Spleen (tissue), 11 donors: Measurements from ENCODE around the gene DPPA2. TPM values are rescaled to one million over a fixed set of nuclear protein-coding genes. Genes with fewer than 3 reads are reported as not detected.

Experiments
- DNase-seq: peaks from one replicate; pipeline ENCODE4 v3.0.0-alpha.2; 2020
- H3K27ac ChIP-seq, 8 donors: fragments of 200-600 bp; sonication (generic) in 7 of 8; 1 replicate in 4 of 8; 2 replicates in 4 of 8; pipeline versions ENCODE4 v1.5.0 to v1.8.0; 2016 to 2021; ENCODE audit warnings: inconsistent platforms in 4 of 8, mild to moderate bottlenecking in 4 of 8, moderate library complexity in 1 of 8
- H3K27me3 ChIP-seq, 7 donors: fragments of 200-600 bp; sonication (generic) in 6 of 7; replicated peaks in 1 of 7; 1 replicate in 4 of 7; 2 replicates in 3 of 7; pipeline versions ENCODE4 v1.5.0 to v1.8.0; 2016 to 2021; ENCODE audit warnings: inconsistent platforms in 3 of 7, mild to moderate bottlenecking in 1 of 7
- H3K36me3 ChIP-seq, 6 donors: fragments of 200-600 bp; sonication (generic) in 5 of 6; 1 replicate in 4 of 6; 2 replicates in 2 of 6; pipeline versions ENCODE4 v1.5.0 to v1.8.0; 2016 to 2021; ENCODE audit warnings: inconsistent platforms in 2 of 6
- H3K4me1 ChIP-seq, 6 donors: fragments of 200-600 bp; sonication (generic) in 5 of 6; 1 replicate in 3 of 6; 2 replicates in 3 of 6; pipeline versions ENCODE4 v1.5.0 to v1.8.0; 2016 to 2021; ENCODE audit warnings: inconsistent platforms in 3 of 6
- H3K4me3 ChIP-seq, 8 donors: fragments of 200-600 bp; sonication (generic) in 7 of 8; 1 replicate in 4 of 8; 2 replicates in 4 of 8; pipeline versions ENCODE4 v1.5.0 to v1.8.0; 2016 to 2021; ENCODE audit warnings: inconsistent platforms in 4 of 8, mild to moderate bottlenecking in 4 of 8, moderate library complexity in 2 of 8
- H3K9me3 ChIP-seq, 8 donors: fragments of 200-600 bp; sonication (generic) in 7 of 8; 1 replicate in 4 of 8; 2 replicates in 4 of 8; pipeline versions ENCODE4 v1.5.0 to v1.8.0; 2016 to 2021; ENCODE audit warnings: inconsistent platforms in 4 of 8
- POLR2A ChIP-seq, 3 donors: fragments of 450-650 bp; IDR thresholded peaks; one replicate each; pipeline ENCODE4 v1.5.1; 2017; ENCODE audit warnings: antibody characterized with exemption in 3 of 3, mild to moderate bottlenecking in 1 of 3
- POLR2AphosphoS5 ChIP-seq, 3 donors: sonication (generic); formaldehyde crosslinking; IDR thresholded peaks; one replicate each; pipeline ENCODE4 v1.5.1; 2017; ENCODE audit warnings: antibody characterized with exemption in 3 of 3
- WGBS, 5 donors: extraction: QIAGEN DNeasy Blood & Tissue Kit in 3 of 5; methylation state at CpG; one replicate each; pipeline versions ENCODE4 v1.1.5 to v1.1.7; 2013 to 2018; 5-methylcytosine and 5-hydroxymethylcytosine counted together
- intact Hi-C: fragments of 100-400 bp; cut with DNase I; formaldehyde crosslinking; loops from one replicate; pipeline ENCODE4 v1.15.0; 2023; ENCODE audit warnings: low total_unique reads
- polyA plus RNA-seq, 3 donors: library from polyadenylated mRNA; stranded (reverse); fragments of 200-250 nt; gene quantifications; one replicate each; pipeline ENCODE4 v1.2.1, GENCODE V29; 2013
- total RNA-seq, 7 donors: library from RNA; depleted of rRNA in 3 of 7; stranded (reverse); fragments of >200 nt in 3 of 7; fragmentation: NEBNext Ultra II Directional in 4 of 7; extraction: Animal tissue kit (Norgen Biotek cat#: 25700) in 4 of 7; gene quantifications; one replicate each; pipeline versions ENCODE4 v1.1.0 to v1.2.1, GENCODE V29; 2016 to 2021
- TF ChIP-seq, protein P1 (sequence below), 11 experiments: fragments of 200-600 bp in 7 of 11; fragments of 450-650 bp in 4 of 11; sonication (generic) in 4 of 11; IDR thresholded peaks in 8 of 11; conservative IDR thresholded peaks in 3 of 11; 1 replicate in 7 of 11; 2 replicates in 4 of 11; pipeline versions ENCODE4 v1.4.0 to v1.8.0; 2016 to 2021; ENCODE audit warnings: antibody characterized with exemption in 11 of 11, inconsistent platforms in 4 of 11, mild to moderate bottlenecking in 1 of 11
- donor health status: healthy with polysubstance abuse.
- donor health status: DM: no; HTN: no; CAD: no; lungs with moderate emphysema.
- donor health status: DM: no; HTN: no; CAD: no.
- donor health status: Bipolar disorder and iron deficiency.
- donor health status: healthy.
- donor health status: DM: no; HTN: no; CAD: no.
- donor health status: DM: yes; HTN: yes; CAD: no.

The DPPA2 gene
- total and polyA plus RNA-seq, 10 donors, result not detected

DNA sequence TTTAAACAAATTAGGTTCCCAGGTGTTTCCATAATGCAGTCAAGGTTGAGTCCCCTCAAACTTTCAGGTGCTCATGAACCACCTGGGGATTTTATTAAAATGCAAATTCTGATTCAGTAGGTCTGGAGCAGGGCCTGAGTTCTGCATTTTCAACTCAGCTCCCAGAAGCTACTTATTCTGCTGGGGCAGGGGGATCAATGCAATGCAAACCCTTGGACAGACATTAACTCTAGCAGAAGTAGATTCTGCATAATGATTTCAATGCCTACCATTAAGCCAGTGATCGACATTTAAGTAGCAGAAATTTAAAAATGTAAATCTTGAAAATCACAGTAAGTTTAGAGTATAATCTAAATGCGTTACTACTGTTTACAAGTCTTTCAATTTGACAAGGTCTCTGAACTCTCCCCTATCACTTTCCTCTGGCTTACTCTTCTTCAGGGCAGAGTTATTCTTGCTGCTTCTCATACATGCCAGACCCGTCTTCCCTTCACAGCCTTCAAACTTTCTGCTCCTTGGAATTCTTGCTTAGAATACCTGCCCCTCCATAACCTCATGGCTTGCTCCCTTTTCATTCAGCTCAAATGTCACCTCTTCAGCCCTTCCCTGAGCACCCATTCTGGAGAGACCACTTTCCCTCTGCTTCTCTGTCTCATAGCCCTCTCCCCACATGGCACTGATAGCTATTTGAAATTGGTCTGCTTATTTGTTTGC is 40.3 kb upstream of the DPPA2 start:
- DNase-seq, result no peak
- no peak overlapping the region for H3K27ac ChIP-seq
- H3K9me3 ChIP-seq, result no peaks in the 10 kb centered on the region
- WGBS, 5 donors, result 74 to 90% (median 80%) methylated on average over 3 of the region's 3 CpGs
- H3K27me3 ChIP-seq, result no peaks in the 10 kb centered on the region
- H3K36me3 ChIP-seq, result no peaks in the 10 kb centered on the region
- intact Hi-C loops, result no loop called here
- TF ChIP-seq POLR2AphosphoS5 (IDR thresholded peaks at IDR 0.05) (no peak), POLR2A (IDR thresholded peaks at IDR 0.05) (no peak)
- TF ChIP-seq, protein P1, sequence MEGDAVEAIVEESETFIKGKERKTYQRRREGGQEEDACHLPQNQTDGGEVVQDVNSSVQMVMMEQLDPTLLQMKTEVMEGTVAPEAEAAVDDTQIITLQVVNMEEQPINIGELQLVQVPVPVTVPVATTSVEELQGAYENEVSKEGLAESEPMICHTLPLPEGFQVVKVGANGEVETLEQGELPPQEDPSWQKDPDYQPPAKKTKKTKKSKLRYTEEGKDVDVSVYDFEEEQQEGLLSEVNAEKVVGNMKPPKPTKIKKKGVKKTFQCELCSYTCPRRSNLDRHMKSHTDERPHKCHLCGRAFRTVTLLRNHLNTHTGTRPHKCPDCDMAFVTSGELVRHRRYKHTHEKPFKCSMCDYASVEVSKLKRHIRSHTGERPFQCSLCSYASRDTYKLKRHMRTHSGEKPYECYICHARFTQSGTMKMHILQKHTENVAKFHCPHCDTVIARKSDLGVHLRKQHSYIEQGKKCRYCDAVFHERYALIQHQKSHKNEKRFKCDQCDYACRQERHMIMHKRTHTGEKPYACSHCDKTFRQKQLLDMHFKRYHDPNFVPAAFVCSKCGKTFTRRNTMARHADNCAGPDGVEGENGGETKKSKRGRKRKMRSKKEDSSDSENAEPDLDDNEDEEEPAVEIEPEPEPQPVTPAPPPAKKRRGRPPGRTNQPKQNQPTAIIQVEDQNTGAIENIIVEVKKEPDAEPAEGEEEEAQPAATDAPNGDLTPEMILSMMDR (IDR thresholded peaks at IDR 0.05 in 8 of 11, conservative IDR thresholded peaks at IDR 0.05 in 3 of 11), result no peak
- H3K4me3 ChIP-seq, result no peak overlapping the region
- no peaks in the 10 kb centered on the region for H3K4me1 ChIP-seq

DNA sequence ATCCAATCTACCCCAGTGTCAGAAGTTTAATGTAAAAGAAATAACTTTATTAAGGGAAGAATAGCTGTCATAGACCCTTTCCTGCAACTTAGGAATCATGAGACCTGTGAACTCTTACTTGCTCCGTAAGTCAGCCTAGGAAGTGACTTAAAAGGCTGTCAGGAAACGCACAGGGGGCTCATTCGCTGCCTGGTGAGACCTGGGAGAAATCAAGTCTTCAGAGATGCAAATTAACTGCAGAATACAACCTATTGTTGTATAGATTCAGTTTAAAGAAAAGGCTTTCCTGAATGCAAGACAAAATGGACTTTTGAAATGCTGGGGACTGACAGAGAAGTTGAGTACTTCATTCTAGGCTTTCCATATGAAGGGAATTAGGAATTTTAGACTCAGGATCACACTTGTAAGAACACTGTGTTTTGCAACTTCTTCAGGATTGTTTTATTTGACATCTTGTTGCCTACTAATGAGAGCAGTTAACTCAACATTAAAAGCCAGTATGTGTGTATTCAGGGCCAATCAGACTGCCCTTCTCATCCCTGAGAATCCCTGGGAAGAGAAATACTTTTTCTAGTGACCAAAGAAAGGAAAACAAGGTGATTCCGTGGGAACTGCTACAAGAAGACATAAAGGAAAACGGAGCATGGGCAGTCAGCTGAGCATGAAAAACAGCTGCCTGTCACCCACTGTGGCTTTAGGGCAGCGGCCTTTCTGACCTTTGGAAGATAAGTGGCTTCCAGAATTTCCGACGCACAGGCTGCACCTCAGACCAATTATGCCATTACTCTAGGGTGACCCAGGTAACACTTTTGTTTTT is 39.5 kb upstream of the DPPA2 start:
- no peak for DNase-seq
- Histone ChIP-seq H3K36me3 (no peaks in the 10 kb centered on the region), H3K9me3 (no peaks in the 10 kb centered on the region), H3K4me1 (no peaks in the 10 kb centered on the region), H3K4me3 (no peak overlapping the region), H3K27me3 (no peaks in the 10 kb centered on the region), H3K27ac (no peak overlapping the region)
- 65 to 70% (median 66%) methylated on average over 8 of the region's 8 CpGs for WGBS, 5 donors
- no peak for TF ChIP-seq POLR2A (IDR thresholded peaks at IDR 0.05)
- TF ChIP-seq POLR2AphosphoS5 (IDR thresholded peaks at IDR 0.05), result no peak
- TF ChIP-seq, protein P1 (IDR thresholded peaks at IDR 0.05 in 8 of 11, conservative IDR thresholded peaks at IDR 0.05 in 3 of 11), result no peak
- intact Hi-C loops, result no loop called here

DNA sequence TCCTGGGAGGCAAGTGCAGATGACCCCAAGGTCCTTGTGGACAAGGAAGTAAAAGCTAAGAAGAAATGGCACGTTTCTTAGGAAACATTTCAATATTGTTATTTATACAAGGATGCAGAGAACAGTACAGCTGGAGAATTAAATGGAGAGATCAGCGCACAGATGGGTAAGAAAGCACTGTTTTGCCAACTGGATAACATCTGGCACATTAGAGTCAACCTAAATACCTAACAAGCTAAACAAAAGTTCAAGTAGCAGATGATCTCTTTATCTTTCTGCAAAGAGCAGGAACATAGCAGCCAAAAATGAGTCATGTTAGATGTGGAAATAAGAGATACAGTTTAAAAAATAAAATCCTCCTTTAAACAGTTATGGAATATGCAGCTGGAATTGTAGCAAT is 36.7 kb upstream of the DPPA2 start:
- DNase-seq, result no peak
- H3K36me3 ChIP-seq, result no peaks in the 10 kb centered on the region
- TF ChIP-seq POLR2A (IDR thresholded peaks at IDR 0.05) (no peak), POLR2AphosphoS5 (IDR thresholded peaks at IDR 0.05) (no peak)
- TF ChIP-seq, protein P1 (IDR thresholded peaks at IDR 0.05 in 8 of 11, conservative IDR thresholded peaks at IDR 0.05 in 3 of 11), result no peak
- no peaks in the 10 kb centered on the region for H3K9me3 ChIP-seq
- H3K27me3 ChIP-seq, result no peaks in the 10 kb centered on the region
- 62 to 78% (median 66%) methylated on average over 2 of the region's 2 CpGs for WGBS, 5 donors
- intact Hi-C loops, result no loop called here
- no peaks in the 10 kb centered on the region for H3K4me1 ChIP-seq
- no peak overlapping the region for H3K4me3 ChIP-seq
- H3K27ac ChIP-seq, result no peak overlapping the region

GRCh38 chr3:109351231-109351630 is 34.9 kb upstream of the DPPA2 start:
- Histone ChIP-seq H3K4me3 (no peak overlapping the region), H3K27ac (no peak overlapping the region), H3K27me3 (no peaks in the 10 kb centered on the region), H3K4me1 (no peaks in the 10 kb centered on the region), H3K9me3 (no peaks in the 10 kb centered on the region), H3K36me3 (no peaks in the 10 kb centered on the region)
- intact Hi-C loops, result no loop called here
- TF ChIP-seq, protein P1 (IDR thresholded peaks at IDR 0.05 in 8 of 11, conservative IDR thresholded peaks at IDR 0.05 in 3 of 11), result no peak
- TF ChIP-seq POLR2AphosphoS5 (IDR thresholded peaks at IDR 0.05) (no peak), POLR2A (IDR thresholded peaks at IDR 0.05) (no peak)
- DNase-seq, result no peak
